SJCRH30 (cell line): ENCODE data around the gene USP16. TPM values are rescaled to one million over a fixed set of nuclear protein-coding genes. Genes with fewer than 3 reads are reported as not detected.
A peak's percentile ranks its signal among the peaks of the same experiment; 100 is the strongest.
"Not testable (repeated sequence)": the region's sequence is repeated elsewhere in the genome, so short reads cannot be mapped to it uniquely, and the experiment has no call there.

Experiments used
- DNase-seq, 2 experiments: peaks; one replicate each; pipeline ENCODE4 v3.0.0-alpha.2; 2015 to 2020
- H3K27ac ChIP-seq: fragments of 250-450 bp; sonication (Bioruptor Pico); 2 replicates; pipeline ENCODE4 v1.5.1; 2020; ENCODE audit warnings: mild to moderate bottlenecking, moderate library complexity
- H3K27me3 ChIP-seq: fragments of 250-450 bp; sonication (Bioruptor Pico); 2 replicates; pipeline ENCODE4 v1.5.1; 2020; ENCODE audit warnings: mild to moderate bottlenecking, moderate library complexity
- H3K36me3 ChIP-seq: fragments of 250-450 bp; sonication (Bioruptor Pico); 2 replicates; pipeline ENCODE4 v1.5.1; 2020; ENCODE audit warnings: mild to moderate bottlenecking, moderate library complexity
- H3K4me1 ChIP-seq: fragments of 250-450 bp; sonication (Bioruptor Pico); 2 replicates; pipeline ENCODE4 v1.5.1; 2020; ENCODE audit warnings: mild to moderate bottlenecking, moderate library complexity
- H3K4me3 ChIP-seq: fragments of 250-450 bp; sonication (Bioruptor Pico); 2 replicates; pipeline ENCODE4 v1.5.1; 2020; ENCODE audit warnings: mild to moderate bottlenecking, moderate library complexity
- H3K9me3 ChIP-seq: fragments of 250-450 bp; sonication (Bioruptor Pico); replicated peaks from 2 replicates; pipeline ENCODE4 v1.5.1; 2020; ENCODE audit warnings: mild to moderate bottlenecking, moderate library complexity
- total RNA-seq: library from RNA; depleted of rRNA; stranded (reverse); fragments of >200 nt; shearing (Covaris generic); gene quantifications from 2 replicates; pipeline ENCODE4 v1.2.3, GENCODE V29; 2014; rRNA removed

Gene USP16
- total RNA-seq, result 55.2 and 61.6 TPM in 2 replicates

DNA sequence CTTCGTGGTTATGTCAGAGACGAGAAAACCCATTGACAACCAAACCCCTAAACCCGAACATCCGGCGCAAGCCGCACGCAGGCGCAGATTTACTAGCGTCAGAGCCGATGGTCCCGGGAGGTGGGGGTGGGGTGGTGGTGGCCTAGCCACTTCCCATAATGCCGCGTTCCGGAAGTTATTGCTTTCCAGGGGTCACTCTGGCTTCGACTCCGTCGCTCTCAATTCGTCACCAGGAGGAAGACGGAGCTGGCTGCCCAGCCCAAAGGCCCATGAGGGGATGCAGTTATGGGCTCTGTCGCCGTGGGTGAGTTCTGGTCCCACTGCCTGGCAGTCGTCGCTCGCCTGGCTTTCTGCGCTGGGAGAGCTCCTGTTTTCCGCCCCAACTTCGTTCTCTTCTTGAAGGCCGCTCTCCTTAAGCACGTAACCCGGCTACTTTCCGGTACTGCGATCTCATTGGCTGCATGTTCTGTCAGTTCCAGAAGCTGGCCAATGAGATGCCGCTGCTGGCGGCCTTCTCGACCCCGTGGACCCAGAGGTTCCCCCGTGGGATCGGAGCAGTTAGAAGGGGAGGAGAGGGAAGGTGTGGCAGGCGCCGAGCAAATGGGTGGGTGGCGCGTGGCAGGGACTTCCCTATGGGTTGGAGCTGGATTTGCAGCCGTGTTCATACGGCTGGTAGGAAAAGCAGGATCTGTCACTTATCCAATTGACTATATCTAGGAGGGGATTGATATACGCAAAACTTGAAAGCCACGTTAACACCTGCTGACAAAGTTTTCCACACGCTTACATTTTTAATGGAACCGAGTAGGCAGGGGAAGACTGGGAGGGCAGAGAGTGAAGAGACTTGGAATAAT lies at the start of gene USP16:
USP16 (plus strand) TSS at position 195 of the 854 bp plus-strand sequence. CDS start 3,246 bp downstream, outside the sequence.
- Histone ChIP-seq H3K4me1 (peaks cover 11% of the 10 kb centered on the region), H3K4me3 (peak within 1 kb of the TSS; percentile 94), H3K27ac (peak within 1 kb of the TSS; percentile 96), H3K36me3 (peaks cover 15% of the 10 kb centered on the region), H3K9me3 (no peaks in the 10 kb centered on the region), H3K27me3 (no peaks in the 10 kb centered on the region)
- DNase-seq, result peak; percentile 95 to 98

DNA sequence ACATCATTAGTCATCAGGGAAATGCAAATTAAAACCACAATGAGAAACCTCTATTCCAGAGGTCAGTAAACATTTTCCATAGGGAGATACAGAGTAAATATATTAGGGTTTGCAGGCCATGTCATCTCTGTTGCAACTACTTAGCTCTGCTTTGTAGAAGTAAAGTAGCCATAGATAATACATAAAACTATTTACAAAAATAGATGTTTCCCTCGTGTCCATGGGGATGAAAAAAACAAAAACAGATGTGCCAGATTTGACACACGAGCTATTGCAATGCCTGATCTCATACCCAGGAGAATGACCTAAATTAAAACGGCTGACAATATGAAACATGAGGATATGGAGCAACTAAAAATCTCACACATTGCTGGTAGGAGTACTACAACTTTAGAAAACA lies 49.1 kb upstream of the USP16 start:
- H3K9me3 ChIP-seq, result no peaks in the 10 kb centered on the region; the same call in 1 of the 2 replicates
- H3K27me3 ChIP-seq, result no peaks in the 10 kb centered on the region
- no peak overlapping the region for H3K27ac ChIP-seq
- H3K36me3 ChIP-seq, result peaks cover 38% of the 10 kb centered on the region
- no peak overlapping the region for H3K4me3 ChIP-seq
- no peaks in the 10 kb centered on the region for H3K4me1 ChIP-seq
- no peak for DNase-seq

DNA sequence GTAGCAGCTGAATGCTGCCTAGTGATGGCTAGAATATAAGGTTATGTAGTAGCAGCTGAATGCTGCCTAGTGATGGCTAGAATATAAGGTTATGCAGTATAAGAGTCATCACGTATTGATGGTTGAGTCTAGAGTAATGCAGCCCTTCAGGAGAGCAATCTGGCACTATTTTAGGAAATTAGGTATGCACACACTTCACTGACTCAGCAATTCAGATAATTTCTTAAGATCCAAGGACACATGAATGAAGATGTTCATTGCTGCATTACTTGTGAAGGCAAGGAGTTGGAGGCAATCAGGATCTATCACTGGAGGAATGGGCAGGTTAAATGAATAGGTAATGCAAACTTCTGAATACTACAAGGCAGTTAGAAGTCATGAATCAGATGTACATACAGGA lies 45.4 kb upstream of the USP16 start:
- H3K4me3 ChIP-seq, result no peak overlapping the region
- no peaks in the 10 kb centered on the region for H3K9me3 ChIP-seq
- no peak overlapping the region for H3K27ac ChIP-seq
- no peaks in the 10 kb centered on the region for H3K27me3 ChIP-seq
- peaks cover 36% of the 10 kb centered on the region for H3K36me3 ChIP-seq
- DNase-seq, result no peak
- no peaks in the 10 kb centered on the region for H3K4me1 ChIP-seq

DNA sequence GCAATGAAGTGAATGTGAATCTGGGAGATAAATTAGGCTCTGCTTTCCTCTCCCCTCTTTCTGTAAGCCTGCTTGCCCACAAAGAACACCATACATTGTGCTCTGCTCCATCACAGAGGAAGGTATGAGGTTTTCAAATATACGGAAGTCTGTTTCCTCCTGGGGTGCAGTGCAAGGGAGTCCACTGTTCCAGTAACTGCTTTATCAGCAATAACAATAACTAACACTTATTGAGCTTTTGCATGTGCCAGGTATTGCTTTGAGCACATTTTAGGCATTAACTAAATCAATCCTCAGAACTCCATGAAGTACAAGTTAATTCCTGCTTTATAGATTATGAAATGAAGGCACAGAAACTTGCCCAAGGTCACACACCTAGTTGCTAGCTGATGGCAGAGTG lies 41.8 kb upstream of the USP16 start:
- no peak for DNase-seq
- Histone ChIP-seq H3K27ac (no peak overlapping the region), H3K4me1 (no peaks in the 10 kb centered on the region), H3K4me3 (no peak overlapping the region), H3K27me3 (no peaks in the 10 kb centered on the region), H3K36me3 (peaks cover 53% of the 10 kb centered on the region), H3K9me3 (no peaks in the 10 kb centered on the region)

DNA sequence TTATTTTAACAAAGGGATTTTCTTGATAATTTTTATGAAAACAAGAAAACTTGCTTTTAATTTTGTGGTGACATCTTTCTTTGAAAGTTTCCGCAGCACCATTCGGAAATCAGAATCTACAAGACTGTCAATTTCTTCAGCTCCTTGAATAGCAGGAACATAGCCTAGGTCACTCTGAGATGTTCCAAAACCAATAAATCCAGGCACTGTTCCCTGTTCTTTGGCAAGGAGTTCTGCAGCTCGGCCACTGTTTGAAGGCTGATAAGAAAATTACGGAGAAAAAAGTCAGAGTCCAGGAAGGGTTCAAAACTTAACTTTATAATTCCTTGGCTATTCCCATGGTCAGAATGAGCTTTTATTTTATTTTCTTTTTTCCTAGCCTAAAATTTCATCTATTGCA lies 37.8 kb upstream of the USP16 start:
- peaks cover 37% of the 10 kb centered on the region for H3K36me3 ChIP-seq
- no peak overlapping the region for H3K27ac ChIP-seq
- no peaks in the 10 kb centered on the region for H3K4me1 ChIP-seq
- H3K4me3 ChIP-seq, result no peak overlapping the region
- no peaks in the 10 kb centered on the region for H3K9me3 ChIP-seq
- DNase-seq, result no peak
- no peaks in the 10 kb centered on the region for H3K27me3 ChIP-seq

DNA sequence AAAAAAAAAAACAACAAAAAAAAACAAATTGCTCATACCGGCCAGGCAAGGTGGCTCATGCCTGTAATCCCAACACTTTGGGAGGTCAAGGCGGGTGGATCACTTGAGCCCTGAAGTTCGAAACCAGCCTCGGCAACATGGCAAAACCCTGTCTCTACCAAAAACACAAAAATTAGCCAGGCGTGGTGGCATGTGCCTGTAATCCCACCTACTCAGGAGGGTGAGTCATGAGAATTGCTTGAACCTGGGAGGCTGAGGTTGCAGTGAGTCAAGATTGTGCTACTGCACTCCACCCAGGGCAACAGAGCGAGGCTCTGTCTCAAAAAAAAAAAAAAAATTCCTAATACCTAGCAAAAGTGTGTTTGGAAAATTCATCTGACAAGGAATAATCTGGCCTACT lies 36.3 kb upstream of the USP16 start:
- not testable (repeated sequence) for DNase-seq, H3K9me3 ChIP-seq, H3K4me3 ChIP-seq, H3K27ac ChIP-seq, H3K4me1 ChIP-seq, H3K27me3 ChIP-seq
- peaks cover 29% of the 10 kb centered on the region for H3K36me3 ChIP-seq

DNA sequence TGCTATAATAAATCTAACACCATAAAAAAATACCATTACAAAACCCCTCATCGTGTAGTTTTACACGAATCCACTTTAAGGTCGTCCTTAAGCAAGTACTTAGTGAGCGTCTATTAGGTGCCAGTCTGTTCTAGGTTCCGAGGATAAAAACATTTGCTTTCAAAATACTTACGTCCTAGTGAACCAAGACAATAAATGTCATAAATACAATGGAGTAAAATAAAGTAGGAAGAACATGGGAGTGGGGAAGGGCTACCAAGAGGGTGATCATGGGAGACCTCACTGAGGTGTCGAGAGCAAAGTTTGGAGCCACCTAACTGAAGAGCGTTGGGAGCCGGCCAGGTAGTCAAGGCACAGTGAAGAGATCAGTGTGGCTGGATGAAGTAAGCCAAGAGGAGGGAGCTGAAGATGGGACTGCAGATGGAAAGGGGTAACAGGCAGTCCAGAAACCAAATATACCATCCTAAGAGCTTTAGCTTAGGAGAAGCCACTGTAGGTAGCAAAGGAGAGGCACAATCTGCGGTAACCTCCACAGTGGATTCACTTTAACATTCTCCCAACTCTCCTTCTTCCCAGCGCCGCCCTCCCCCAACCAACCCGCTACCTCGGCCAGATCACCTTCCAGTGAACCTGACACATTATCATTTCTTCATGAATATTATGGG lies 32.5 kb upstream of the USP16 start:
- H3K4me3 ChIP-seq, result peak overlapping the region; percentile 75
- peak in 1 of 2 experiments; percentile 24 for DNase-seq

DNA sequence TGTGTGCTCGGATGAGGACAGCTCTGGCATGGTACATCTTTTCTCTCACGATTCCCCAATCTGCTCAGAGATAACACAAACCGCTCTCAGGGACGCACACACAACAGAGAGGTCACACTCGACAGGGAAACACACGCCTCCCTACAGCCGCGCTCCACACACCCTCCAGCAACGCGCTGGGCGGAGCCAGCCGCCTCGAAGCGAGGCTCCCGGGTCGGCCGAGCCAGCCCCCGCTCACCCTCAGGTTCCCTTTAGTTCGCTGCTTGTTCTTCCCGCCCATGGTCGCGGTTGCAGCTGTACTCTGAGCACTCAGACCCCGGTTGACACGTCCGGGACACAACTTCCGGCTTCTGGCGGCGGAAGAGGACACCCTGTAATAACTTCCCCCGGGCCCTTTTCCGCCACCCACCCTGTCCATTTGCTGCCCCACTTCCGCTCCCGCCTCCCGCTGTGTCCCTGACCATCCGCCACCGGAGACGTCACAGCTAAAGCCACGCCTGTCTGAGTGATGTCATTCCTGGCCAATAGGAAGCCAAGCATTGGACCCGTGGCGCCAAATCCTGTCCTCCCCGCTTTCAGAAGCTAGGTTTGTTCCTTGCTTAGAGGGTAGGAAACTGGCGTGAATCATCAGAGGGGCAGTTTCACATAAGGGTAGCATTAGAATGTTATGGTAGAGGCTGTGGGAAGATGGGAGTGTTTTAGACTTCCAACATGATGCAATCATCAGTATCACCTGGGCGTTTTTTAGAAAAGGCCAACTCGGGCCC lies 31.8 kb upstream of the USP16 start, which contains the start of gene LTN1:
LTN1 (minus strand) TSS at position 352 of the 767 bp plus-strand sequence; CDS start at position 280, 72 bp downstream.
- H3K9me3 ChIP-seq, result no peaks in the 10 kb centered on the region
- no peaks in the 10 kb centered on the region for H3K36me3 ChIP-seq
- peak within 1 kb of the TSS; percentile 69 for H3K27ac ChIP-seq
- peak within 1 kb of the TSS; percentile 75 for H3K4me3 ChIP-seq
- no peaks in the 10 kb centered on the region for H3K27me3 ChIP-seq
- peak; percentile 99 for DNase-seq
- peaks cover 7% of the 10 kb centered on the region for H3K4me1 ChIP-seq

More for the DNA sequence above, 32.5 kb upstream of the USP16 start:
- H3K27me3 ChIP-seq, result no peaks in the 10 kb centered on the region
- peaks cover under 1% of the 10 kb centered on the region; the same call in 1 of the 2 replicates for H3K36me3 ChIP-seq
- H3K27ac ChIP-seq, result peak overlapping the region; percentile 69
- no peaks in the 10 kb centered on the region for H3K9me3 ChIP-seq
- H3K4me1 ChIP-seq, result peaks cover 7% of the 10 kb centered on the region

DNA sequence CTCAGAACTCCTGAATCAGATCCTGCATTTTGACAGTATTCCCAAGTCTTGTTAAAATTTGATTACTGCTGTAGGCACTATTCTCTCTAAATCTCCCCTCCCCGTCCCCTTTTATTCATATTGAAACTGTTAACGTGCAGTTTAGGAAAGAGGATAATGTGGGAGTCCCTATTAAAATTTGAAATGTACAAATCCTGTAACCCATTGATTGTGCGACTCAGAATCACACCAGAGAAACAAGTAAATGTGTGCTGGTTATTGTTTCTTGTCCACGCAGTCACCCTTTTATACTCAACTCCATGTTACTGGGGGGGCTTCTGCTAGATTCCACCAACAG lies 31.2 kb upstream of the USP16 start:
- Histone ChIP-seq H3K27me3 (no peaks in the 10 kb centered on the region), H3K4me3 (peak overlapping the region; percentile 75), H3K9me3 (no peaks in the 10 kb centered on the region), H3K36me3 (no peaks in the 10 kb centered on the region), H3K4me1 (peaks cover 7% of the 10 kb centered on the region), H3K27ac (peak overlapping the region; percentile 69)
- no peak for DNase-seq

DNA sequence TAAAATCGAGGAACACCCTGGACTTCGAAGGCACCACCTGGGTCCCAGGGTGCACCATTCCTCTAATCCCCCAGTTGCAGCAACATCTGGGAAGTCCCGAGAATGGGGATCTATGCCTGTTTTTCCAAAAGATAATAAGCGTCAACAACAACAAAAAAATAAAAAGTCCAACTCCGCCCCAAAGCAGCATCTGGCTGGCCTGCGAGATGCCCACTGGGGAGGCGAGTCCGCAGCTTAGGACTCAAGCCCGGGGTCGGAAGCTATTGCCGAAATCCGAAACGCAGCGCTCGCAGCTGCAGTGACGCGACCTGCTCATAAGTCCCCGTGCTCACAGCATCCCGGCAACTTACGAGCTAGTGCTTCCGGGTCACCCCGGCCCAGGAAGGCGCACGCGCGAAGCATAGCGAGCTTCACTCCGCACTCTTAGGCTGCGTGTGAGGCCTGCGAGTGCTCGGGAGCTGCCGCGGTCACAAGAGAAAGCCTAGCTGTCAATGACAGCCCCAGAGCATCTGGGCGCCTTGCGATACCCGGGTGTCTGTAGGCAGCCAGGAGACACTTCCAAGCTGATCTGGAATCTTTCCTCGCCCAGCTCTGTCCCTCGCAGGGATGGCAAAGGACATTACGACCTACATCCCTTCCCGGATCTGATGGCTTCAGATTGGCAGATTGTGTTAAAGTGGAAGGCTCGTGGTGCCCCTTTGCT lies 21.9 kb upstream of the USP16 start:
- H3K27ac ChIP-seq, result peak overlapping the region; percentile 55
- H3K4me3 ChIP-seq, result peak overlapping the region; percentile 58
- peaks cover 4% of the 10 kb centered on the region; the same call in 1 of the 2 replicates for H3K36me3 ChIP-seq
- no peaks in the 10 kb centered on the region for H3K9me3 ChIP-seq
- peaks cover 3% of the 10 kb centered on the region; the same call in 1 of the 2 replicates for H3K4me1 ChIP-seq
- no peaks in the 10 kb centered on the region for H3K27me3 ChIP-seq
- peak; percentile 97 to 98 for DNase-seq

DNA sequence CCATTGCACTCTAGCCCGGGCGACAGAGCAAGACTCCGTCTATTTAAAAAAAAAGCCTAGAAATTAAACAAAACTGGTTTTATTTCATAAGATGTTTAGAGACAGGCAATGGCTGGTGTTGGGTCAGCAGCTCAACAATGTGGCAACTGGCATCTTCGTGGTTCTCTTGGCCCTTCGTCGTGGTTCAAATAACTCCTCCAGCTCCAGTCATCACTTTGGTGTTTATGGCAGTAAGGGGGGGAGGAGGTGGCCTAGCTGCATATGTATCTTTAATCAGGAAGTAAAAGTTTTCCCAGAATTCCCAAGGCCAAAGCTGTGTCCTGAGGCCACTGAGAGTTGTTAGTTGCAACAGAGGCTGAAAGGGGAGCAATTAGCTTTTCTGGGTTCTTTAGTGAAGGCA lies 18.8 kb upstream of the USP16 start:
- Histone ChIP-seq H3K36me3 (peaks cover 4% of the 10 kb centered on the region; the same call in 1 of the 2 replicates), H3K4me1 (peaks cover 3% of the 10 kb centered on the region; the same call in 1 of the 2 replicates), H3K27me3 (no peaks in the 10 kb centered on the region), H3K4me3 (no peak overlapping the region), H3K9me3 (no peaks in the 10 kb centered on the region), H3K27ac (no peak overlapping the region)
- DNase-seq, result no peak

DNA sequence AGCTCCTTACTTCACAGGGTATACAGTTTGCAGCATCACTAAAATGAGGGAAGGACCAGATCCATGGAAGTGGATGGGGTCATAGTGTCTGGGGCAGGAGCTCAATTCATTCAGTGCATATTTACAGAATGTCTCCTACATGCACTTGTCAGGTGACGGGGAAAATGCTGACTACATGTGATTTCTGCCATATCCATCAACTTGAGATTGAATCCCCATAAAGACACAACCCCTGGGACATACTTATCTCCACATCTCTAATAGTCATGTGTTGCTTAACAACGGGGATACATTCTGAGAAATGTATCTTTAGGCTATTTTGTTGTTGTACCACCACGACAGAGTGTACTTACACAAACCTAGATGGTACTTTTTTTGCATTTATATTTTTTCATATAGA lies 17.3 kb upstream of the USP16 start:
- peaks cover 3% of the 10 kb centered on the region; the same call in 1 of the 2 replicates for H3K4me1 ChIP-seq
- H3K4me3 ChIP-seq, result no peak overlapping the region
- peaks cover 4% of the 10 kb centered on the region; the same call in 1 of the 2 replicates for H3K36me3 ChIP-seq
- no peaks in the 10 kb centered on the region for H3K27me3 ChIP-seq
- no peaks in the 10 kb centered on the region for H3K9me3 ChIP-seq
- no peak for DNase-seq
- H3K27ac ChIP-seq, result no peak overlapping the region

DNA sequence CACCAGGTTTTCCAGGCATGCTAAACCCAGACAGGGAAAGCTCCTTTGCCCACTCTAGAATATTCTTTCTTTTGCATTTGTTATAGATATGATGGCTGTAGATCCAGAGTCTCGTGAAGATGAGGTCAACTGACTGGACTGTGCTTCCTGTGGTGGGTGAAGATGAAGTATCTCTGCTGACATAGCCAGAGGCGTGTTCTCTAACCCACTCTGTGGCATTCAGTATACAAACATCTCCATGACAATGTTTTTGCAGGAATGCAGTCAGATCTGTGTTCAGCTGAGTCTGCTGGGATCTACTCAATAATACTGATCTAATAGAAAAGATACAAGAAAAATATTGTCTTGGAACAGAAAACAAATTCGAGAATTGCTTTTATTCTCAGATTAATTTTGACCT lies 16.7 kb upstream of the USP16 start:
- H3K27ac ChIP-seq, result no peak overlapping the region
- DNase-seq, result no peak
- no peaks in the 10 kb centered on the region for H3K9me3 ChIP-seq
- peaks cover 4% of the 10 kb centered on the region; the same call in 1 of the 2 replicates for H3K36me3 ChIP-seq
- no peak overlapping the region for H3K4me3 ChIP-seq
- H3K4me1 ChIP-seq, result peaks cover 3% of the 10 kb centered on the region; the same call in 1 of the 2 replicates
- H3K27me3 ChIP-seq, result no peaks in the 10 kb centered on the region

DNA sequence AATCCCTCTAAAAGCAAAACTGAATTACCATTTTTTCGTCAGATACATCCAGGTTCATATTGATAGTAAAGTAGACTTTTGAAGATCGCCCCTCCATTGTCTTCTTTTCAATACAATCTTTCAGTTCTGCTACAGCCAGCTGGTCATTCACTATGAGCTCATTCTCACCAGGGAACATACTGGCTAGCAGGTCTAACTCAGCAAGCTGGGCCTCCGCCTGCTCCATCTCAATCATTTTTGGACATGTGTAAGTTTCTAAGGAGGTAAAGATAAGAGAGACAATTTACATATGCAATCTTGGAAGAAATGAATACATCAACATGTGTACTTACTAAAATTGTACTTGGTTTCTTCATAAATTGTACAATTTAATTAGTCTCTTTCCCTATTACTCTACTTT lies 16.1 kb upstream of the USP16 start:
- peaks cover 4% of the 10 kb centered on the region; the same call in 1 of the 2 replicates for H3K36me3 ChIP-seq
- no peak for DNase-seq
- no peak overlapping the region for H3K4me3 ChIP-seq
- no peaks in the 10 kb centered on the region for H3K27me3 ChIP-seq
- H3K4me1 ChIP-seq, result peaks cover 3% of the 10 kb centered on the region; the same call in 1 of the 2 replicates
- H3K27ac ChIP-seq, result no peak overlapping the region
- H3K9me3 ChIP-seq, result no peaks in the 10 kb centered on the region
